GM21529 (cell line): ENCODE measurements around the gene IGFBP6.

Experiments used
- ATAC-seq: cut with Tn5 transposase; IDR thresholded peaks from one replicate; pipeline ENCODE4 v1.9.1; 2021; ENCODE audit not compliant: unreplicated experiment

The IGFBP6 gene, protein sequence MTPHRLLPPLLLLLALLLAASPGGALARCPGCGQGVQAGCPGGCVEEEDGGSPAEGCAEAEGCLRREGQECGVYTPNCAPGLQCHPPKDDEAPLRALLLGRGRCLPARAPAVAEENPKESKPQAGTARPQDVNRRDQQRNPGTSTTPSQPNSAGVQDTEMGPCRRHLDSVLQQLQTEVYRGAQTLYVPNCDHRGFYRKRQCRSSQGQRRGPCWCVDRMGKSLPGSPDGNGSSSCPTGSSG

DNA sequence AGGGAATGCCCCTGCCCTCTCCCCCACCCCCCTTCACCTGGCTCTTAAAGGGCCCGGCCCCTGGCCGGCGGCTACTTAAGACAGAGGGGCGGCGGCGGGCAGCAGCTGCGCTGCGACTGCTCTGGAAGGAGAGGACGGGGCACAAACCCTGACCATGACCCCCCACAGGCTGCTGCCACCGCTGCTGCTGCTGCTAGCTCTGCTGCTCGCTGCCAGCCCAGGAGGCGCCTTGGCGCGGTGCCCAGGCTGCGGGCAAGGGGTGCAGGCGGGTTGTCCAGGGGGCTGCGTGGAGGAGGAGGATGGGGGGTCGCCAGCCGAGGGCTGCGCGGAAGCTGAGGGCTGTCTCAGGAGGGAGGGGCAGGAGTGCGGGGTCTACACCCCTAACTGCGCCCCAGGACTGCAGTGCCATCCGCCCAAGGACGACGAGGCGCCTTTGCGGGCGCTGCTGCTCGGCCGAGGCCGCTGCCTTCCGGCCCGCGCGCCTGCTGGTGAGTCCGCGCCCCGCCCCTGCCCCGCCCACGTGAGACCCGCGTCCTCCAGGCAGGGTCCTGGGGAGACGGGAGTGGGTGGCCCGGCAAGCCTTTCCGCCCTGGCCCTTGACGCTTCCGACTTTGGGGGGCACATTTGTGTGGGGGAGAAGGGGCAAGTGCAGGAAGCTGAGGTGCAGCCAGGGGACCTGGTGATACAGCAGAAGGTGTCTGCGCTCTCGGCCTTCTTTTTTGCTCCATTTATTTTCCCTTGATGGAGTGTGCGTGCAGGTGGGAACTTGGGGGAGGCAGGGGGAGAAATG lies at the start of gene IGFBP6:
Gene IGFBP6 (plus strand): TSS at position 104 of the 790 bp plus-strand sequence. CDS start 51 bp downstream, at position 155.
- no peak for ATAC-seq

DNA sequence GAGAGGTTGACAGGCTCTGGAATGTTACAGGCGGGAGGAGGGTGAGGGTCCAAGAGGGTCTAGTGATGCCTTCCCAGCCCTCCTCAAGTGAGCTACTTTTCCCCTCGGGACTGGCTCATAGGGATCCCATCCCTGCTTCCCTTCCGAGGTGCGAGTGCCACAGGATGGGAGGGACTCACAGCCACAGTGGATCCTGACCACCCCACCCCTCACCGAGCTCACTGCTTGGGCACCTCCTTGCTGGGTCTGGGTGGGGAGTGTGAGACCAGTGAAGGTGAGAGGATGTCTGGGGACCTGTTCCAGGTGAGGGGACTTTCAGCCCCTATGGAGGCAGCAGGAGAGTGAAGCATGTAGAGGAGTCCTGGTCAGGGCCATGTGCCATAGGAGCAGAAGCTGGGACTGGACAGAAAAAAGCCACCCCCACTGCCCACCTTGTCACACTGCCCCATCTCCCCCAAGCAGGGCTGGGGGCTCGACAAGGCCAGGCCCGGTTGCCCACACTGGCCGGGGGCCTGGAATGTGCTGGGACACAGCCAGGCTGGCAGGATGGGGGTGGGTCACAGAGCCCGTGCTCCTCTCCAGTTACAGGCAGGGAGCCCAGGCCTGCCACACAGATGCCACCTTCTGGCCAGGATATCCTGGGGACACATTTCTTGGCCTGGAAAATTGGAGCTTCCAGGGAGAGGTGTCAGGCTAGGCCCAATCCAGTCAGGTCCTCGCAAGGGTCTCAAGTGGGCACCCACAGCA lies 49.3 kb upstream of the IGFBP6 start:
- ATAC-seq, result no peak

DNA sequence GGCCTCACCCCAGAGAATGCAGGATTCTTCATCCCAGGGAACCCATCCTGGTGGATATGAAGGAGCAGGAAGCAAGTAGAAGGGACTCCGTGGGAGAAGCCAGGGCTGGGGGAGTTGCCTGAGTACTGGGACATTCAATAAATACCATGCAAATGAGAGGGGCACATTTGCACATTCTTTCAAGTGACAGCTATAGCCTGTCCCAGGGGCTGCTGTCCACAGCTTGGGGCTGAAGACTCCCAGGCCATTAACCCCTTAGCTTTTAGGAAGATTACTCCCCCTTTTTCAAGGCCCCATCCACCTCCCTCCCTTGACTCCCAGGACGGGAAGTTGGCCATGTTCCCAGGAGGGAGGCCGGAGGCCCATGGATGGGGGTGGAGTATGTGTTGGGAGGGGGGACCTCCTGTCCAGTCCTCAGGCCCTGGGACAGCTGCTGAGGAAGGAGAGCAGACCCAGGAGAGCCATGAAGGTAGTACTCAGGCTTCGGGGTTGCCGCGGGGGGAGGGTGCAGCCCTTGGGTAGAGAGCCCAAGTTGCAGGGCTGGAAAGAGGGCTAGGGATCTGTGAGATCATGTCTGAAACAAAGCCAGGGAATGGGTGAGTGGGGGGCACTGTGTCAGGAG lies 48.6 kb upstream of the IGFBP6 start:
- ATAC-seq, result no peak

DNA sequence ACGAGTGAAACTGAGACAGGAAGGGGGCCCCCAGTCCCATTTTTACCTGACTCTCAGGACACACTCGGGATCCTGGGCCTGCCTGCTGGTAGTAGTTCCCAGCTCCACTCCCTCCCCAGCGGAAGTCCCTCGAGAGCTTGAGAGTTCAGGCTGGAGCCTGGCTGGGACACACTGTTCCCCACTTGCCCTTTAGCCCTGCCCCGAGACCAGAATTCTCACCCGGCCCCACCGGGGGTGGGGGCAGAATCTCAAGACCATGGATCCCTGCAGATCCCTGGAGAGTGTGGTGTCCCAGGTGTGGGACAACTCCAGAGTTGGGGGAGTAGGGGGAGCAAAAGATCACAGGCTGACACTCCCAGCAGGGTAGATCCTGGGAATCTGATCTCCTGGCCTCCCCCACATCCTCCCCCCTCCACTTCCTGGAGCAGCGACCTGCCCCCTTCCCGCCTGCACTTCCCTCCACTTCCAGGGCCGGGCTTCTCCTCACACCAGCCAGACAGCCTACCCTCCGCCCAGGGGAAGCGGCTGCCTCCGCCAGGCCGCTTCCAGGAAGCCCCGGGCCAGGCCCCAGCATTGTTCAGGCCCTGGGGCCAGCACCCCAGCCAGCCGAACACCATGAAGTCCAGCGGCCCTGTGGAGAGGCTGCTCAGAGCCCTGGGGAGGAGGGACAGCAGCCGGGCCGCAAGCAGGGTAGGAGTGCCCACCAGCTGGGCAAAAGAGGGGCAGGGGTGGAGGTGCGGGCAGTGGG lies 47.7 kb upstream of the IGFBP6 start, which contains the start of gene TNS2:
Gene TNS2 (plus strand): TSS at position 495 of the 748 bp plus-strand sequence. CDS start 121 bp downstream, at position 616.
- no peak for ATAC-seq

DNA sequence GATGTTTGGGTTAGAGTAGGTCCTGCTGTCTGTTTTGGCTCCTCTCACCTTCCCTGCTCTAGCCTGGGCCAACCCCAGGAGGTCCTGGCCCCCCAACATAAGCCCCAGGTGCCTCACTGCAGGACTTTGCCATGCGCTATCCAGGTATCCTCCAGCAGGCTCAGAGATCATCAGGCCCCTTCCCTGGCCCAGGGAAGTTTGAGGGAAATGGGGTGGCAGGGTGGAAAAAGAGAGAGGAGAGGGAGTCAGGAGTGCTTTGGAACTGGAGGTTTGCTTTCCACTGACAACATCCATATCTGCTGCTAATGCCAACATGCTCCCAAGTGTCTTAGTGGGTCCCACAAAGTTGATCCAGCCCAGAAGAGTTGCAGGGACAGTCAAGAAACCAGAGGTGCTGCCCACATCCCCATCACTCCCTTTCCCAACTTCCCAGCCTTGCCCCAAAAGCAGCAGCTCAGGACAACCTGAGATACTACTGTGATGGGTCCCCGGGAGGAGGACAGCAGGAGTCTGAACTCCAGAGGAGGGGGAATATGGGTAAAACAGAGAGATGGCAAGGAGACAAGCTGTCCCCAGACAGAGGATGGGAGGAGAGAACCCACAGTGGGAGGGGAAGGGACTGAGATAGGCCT lies 46.9 kb upstream of the IGFBP6 start:
- ATAC-seq, result no peak

DNA sequence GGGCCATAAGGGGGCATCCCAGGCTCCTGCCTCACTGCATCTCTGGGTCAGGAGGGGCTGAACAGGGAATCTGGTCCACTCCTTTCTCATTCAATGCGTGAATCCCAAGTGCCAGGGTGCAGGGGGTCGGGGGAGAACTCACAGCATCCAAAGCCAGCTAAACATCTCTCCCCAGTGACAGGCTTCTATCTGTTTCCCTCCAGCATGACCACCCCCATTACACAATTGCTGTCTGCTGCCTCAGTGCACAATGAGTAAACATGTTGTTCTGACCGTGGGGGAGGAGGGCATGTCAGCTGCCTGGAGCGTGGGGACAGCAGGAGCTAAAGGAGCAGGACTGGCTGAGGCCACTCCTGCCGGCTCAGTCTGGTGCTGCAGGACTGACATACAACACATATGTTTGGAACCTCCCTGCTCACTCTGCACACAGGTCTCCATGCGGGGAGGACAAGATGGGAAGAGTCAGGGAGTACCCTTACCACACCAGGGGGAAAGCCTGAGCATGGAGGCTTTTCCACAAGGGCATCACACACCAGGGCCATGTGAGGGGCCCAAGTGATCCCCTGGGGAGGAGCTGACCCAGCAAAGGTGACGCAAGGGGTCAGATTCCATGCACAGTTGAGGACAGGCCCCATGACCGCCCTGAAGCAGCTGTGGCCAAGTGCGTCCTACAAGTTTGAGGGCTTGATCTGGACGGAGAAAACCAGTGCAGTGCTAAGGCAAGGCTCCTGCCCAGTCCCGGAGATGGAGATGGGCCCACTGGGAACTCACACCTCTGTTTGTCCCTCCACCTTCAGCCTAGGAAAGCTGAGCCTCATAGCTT lies 46.2 kb upstream of the IGFBP6 start:
- no peak for ATAC-seq

DNA sequence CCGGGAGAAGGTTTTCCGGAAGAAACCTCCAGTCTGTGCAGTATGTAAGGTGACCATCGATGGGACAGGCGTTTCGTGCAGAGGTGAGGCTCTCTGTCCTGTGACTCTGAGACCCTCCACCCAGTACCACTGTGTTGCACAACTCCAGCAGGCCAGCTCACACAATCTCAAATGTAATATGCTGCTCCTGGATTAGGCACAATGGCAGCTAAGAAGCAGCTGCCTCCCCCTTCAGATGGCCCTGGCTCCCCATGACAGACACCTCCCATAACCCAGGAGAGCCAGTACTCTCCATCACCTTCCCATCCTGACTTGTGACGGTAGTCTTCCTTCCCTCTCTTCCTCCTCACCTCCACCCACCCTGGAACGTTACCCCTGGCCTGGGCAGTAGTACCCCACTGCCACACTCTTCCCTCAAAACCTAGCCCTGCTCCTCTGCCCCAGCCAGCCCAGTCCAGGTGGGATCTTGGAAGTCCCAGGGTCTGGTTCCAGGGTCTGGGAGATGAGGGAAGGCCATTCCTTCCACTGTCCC lies 45.5 kb upstream of the IGFBP6 start:
- no peak for ATAC-seq

DNA sequence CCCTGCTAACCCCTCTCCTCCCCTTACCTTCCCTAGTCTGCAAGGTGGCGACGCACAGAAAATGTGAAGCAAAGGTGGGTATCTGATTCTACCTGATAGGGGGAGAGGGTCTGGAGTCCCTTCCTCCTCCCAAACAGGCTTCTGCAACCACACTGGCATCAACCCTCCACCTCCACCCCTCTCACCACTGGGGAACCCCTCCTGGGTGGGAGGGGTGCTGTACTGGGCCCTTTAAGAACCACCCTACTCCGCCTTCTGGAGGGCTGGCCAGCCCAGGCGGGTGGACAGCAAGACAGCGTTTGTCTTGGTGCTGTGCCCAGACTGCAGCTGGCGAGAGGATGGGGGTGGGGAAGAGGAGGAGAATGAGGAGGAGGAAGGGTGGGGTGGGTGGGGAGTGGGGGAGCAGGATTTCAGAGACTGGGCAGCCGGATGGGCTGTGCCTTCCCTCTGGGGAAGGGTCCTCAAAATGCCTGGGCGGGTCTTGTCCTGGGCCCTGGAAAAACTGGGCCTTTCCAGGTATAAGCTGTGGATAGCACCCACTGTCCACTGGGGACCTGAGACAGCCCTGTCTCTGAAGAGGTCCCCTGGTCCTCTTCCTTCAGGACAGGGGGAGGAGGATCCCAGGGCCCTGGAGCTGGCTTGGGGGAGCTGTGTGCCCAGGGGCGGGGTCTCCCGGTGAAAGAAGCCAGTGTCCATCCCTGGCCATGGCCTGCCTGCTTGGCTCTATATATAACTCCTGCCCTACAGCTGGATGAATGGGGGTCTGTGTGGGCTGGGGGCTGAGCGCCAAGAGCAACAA lies 44.8 kb upstream of the IGFBP6 start:
- no peak for ATAC-seq

DNA sequence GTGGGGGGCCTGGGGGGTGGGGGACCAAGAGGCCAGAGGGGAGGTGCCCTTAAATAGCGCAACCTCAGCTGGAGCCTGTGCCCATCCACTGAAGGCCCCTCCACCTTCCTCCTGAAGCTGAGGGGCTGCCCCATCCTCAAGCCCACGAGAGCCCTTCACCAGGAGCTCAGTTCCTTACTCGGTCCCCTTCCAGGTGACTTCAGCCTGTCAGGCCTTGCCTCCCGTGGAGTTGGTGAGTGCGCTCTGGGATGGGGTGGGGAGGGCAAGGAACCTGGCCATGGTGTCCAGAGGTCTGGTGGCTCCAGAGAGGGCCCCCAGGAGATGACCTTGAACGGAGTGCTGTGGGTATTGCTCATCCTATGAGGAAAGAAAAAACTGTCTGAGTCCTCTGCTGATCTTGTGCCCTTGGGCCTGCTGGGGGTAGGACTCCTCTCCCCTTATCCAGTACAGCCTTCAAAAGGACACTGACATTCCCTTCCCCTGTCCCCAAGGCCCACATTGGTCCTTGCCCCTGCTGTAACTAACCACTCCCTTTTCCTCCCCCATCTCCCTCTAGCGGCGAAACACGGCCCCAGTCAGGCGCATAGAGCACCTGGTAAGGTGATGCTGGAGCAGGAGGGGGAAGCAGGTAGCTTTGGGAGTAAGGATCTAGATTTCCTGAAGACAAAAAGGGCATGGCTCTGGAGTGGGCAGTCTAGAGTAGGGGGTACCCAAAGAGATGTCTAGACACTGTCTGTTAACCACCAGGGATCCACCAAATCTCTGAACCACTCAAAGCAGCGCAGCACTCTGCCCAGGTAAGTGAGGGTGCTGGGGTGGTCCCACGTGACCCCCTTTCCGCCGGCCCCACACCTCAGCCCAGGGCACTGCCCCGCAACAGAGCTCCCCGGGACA lies 44.0 kb upstream of the IGFBP6 start:
- no peak for ATAC-seq

DNA sequence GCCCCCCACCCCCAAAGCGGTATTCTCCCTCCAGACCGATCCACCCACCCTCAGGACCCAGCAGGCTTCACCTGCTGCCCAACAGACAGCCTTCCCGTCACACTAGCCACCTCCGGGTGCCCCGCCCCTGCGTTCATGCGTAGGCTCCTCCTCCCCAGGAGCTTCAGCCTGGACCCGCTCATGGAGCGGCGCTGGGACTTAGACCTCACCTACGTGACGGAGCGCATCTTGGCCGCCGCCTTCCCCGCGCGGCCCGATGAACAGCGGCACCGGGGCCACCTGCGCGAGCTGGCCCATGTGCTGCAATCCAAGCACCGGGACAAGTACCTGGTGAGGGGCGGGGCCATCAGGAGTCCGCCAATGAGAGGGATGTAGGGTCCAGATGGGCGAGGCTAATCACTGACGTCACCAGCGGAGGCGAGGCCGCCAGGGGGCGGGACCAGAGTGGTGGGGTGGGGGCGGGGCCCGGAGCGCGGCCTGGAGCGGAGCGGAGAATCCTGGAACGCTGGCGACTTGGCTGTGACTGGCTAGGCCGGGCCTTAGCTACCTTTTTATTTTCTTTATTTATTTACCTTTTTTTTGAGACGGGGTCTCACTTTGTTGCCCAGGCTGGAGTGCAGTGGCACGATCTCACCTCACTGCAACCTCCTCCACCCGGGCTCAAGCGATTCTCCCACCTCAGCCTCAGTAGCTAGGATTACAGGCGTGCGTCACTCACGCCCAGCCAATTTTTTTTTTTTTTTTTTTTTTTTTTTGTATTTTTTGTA lies 43.2 kb upstream of the IGFBP6 start:
- ATAC-seq, result peak; percentile 89

DNA sequence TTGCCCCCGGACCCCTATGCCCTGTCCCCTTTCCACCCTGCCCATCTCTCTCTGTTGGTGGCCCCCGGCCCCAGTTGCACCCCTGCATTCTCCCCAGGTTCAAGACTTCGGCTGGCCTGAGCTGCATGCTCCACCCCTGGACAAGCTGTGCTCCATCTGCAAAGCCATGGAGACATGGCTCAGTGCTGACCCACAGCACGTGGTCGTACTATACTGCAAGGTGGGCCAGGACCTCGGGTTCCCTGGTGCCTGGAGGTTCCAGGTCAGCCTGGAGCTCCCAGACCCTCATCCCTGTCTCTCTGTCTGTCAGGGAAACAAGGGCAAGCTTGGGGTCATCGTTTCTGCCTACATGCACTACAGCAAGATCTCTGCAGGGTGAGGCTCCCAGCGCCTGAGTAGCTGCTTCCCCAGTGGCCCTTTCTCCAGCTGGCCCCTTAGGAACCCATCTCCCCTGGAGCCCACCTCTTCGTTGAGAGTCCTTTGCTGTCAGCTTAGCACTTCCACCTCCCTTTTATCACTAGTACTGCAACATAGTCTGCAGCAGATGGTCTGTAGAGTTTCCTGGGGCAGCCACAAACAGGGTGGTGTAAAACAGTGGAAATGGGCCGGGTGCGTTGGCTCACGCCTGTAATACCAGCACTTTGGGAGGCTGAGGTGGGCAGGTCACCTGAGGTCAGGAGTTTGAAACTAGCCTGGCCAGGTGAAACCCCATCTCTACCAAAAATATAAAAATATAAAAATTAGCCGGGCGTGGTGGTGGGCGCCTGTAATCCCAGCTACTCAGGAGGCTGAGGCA lies 41.8 kb upstream of the IGFBP6 start:
- ATAC-seq, result no peak

DNA sequence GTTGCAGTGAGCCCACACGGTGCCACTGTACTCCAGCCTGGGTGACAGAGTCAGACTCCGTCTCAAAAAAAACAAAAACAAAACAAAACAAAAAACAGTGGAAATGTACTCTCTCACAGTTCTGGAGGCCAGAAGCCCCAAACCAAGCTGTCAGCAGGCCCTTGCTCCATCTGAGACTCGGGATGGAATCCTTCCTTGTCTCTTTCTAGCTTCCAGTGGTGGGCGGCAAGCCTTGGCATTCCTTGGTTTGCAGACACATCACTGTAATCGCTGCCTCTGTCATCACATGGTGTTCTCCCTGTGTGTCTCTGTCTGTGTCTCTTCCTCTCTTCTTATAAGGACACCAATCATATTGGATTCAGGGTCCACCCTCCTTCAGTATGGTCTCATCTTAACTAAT lies 41.2 kb upstream of the IGFBP6 start:
- no peak for ATAC-seq

DNA sequence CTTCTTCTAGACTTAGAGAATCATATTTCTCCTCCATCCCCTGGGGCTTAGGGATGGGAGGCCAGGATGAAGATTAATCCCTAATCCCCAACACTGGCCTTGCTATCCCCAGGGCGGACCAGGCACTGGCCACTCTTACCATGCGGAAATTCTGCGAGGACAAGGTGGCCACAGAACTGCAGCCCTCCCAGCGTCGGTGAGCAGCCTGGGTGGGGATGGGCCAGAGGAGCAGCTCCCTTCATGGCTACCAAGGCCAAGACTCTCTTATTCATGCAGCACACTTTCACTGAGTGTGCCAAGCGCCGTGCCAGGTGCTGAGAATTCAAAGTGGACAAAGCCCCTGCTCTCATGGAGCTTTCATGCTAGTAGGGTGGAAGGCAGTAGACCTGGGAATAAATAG lies 40.6 kb upstream of the IGFBP6 start:
- ATAC-seq, result no peak

DNA sequence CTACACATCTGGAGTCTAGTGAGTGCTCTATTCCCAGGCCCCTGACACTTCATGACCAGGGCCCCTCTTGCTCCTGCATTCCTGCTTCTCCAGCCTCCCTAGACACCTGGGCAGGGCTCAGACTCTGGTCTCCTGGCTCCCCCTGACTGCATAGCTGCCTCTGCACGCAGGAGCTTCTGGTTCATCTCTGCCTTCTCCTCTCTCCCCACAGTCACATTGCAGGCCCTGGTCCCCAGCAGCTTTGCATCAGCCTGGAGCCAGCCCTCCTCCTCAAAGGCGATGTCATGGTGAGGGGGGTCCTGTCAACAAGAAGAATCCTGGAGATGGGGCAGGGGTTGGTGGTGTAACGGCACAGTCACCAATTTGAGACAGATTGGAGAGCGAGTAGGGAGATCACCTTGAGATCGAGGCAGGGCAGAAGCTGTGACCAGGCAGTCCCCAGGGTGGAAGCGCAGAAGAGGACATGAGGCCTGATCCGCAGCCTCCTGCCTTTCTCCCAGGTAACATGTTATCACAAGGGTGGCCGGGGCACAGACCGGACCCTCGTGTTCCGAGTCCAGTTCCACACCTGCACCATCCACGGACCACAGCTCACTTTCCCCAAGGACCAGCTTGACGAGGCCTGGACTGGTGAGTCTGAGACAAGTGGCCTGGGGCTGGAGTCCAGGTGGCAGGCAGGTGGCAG lies 39.5 kb upstream of the IGFBP6 start:
- ATAC-seq, result no peak
